ENCODE results near the gene PLD6.
A peak's percentile ranks its signal among the peaks of the same experiment; 100 is the strongest.
"Not testable (repeated sequence)": the region's sequence is repeated elsewhere in the genome, so short reads cannot be mapped to it uniquely, and the experiment has no call there.

Gene PLD6, protein sequence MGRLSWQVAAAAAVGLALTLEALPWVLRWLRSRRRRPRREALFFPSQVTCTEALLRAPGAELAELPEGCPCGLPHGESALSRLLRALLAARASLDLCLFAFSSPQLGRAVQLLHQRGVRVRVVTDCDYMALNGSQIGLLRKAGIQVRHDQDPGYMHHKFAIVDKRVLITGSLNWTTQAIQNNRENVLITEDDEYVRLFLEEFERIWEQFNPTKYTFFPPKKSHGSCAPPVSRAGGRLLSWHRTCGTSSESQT

DNA sequence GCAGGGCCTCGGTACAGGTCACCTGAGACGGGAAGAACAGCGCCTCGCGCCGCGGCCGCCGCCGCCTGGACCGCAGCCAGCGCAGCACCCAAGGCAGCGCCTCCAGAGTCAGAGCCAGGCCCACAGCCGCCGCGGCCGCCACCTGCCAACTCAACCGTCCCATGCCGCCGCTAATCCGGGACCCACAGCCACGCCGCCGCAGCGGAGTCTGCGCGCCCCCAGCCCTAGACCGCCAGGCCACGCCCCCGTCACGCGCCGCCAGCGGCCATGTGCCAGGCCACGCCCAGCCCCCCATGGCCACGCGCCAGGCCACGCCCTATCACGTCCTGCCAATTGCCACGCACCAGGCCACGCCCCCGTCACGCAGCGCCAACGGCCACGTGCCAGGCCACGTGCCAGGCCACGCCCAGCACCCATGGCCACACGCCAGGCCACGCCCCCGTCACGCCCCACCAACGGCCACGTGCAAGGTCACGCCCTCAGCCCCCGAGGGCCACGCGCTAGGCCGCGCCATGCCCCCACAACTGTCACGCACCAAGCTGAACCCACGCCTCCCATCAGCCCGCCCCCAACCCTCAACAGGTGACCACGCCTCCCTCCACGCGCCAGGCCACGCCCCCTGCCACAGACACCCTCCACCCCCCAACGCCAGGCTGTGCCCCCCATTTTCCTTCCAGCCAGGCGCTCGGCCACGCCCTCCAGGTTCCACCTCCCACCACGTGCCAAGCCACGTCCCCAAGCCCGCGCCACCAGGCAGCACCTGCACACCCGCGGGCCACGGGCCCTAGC lies at the start of gene PLD6:
PLD6 (minus strand) TSS at position 210 of the 789 bp plus-strand sequence; CDS start at position 163, 47 bp downstream.
- peak; percentile 62 for DNase-seq (ENCODE audit: low read depth)

DNA sequence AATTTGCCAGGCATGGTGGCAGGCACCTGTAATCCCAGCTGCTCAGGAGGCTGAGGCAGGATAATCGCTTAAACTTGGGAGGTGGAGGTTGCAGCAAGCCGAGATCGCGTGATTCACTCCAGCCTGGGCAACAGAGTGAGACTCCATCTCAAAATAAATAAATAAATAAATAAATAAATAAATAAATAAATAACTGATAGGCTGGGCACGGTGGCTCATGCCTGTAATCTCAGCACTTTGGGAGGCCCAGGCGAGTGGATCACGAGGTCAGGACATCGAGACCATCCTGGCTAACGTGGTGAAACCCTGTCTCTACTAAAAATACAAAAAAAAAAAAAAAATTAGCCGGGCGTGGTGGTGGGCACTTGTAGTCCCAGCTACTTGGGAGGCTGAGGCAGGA lies 49.6 kb upstream of the PLD6 start:
- DNase-seq (ENCODE audit: low read depth) = not testable (repeated sequence)

DNA sequence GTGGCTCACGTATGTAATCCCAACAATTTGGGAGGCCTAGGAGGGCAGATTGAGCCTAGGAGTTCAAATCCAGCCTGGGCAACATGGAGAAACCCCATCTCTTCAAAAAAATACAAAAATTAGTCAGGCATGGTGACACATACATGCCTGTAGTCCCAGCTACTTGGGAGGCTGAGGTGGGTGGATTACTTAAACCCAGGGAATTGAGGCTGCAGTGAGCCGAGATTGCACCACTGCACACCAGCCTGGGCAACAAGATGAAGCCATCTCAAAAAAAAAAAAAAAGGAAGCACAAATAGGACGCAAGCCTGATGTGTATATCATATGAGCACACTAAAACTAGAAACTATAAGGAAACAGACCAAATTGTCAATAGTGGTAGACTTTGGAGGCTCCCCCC lies 47.9 kb upstream of the PLD6 start:
- DNase-seq (ENCODE audit: low read depth) = no peak

- DNase-seq (ENCODE audit: low read depth) = no peak
Observed at GRCh38 chr17:17253406-17253805, 47.3 kb upstream of the PLD6 start.

DNA sequence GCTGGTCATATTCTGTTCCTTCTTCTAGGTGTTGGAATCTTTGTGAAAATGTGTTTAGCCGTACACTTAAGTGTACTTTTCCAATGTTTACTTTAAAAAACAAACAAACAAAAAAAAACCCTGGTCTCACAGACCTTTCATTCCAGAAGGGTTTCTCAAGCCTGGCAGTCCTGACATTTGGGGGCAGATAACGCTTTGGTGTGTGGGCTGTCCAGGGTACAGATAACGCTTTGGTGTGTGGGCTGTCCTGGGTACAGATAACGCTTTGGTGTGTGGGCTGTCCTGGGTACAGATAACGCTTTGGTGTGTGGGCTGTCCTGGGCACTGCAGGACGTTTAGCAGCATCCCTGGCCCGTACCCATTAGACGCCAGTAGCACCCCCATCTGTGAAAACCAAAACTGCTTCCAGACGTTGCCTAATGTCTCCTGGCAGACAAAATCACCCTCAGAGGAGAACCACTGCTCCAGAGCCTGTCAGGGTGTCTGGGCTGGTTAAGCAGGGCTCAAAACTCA lies 46.1 kb upstream of the PLD6 start:
- DNase-seq (ENCODE audit: low read depth) = no peak

- DNase-seq (ENCODE audit: low read depth) = no peak
Observed at GRCh38 chr17:17246879-17247278, 40.7 kb upstream of the PLD6 start.

DNA sequence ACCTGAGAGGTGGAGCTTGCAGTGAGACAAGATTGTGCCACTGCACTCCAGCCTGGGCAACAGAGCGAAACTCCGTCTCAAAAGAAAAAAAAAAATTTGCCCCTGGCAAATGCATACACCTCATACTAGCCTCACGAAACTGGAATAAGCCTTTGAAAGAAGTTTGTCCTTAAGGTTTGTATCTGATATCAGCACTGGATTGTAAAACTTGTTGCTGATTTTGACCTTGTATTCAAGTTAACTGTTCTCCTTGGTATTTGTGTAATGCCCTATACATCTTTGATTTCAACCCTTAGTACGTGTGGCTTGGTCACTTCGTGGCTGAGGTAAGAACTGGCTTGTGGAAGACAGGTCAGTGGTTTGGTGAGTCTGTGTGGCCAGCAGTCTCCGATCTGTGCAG lies 37.0 kb upstream of the PLD6 start:
- no peak for DNase-seq (ENCODE audit: low read depth)

- no peak for DNase-seq (ENCODE audit: low read depth)
Observed at GRCh38 chr17:17242246-17242645, 36.1 kb upstream of the PLD6 start.

- DNase-seq (ENCODE audit: low read depth) = no peak
Observed at GRCh38 chr17:17241656-17242055, 35.5 kb upstream of the PLD6 start.

DNA sequence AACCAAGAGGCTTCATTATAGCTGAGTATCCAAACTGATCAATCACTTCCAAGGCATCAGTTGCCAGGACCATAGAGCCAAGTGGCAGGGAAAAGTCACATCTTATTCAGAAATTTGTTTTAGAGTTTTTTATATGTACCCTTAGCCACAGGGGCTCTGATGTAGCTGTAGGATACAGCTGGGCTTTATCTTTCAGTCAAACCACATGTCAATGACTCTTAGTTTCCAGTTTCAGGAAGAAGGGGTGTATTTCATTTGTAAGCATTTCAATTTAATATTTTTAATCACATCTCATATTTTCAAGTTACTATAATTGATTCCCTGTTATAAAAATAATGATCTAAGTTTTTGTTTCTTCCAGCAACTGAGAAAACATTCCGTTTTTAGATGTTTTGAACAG lies 33.7 kb upstream of the PLD6 start:
- DNase-seq (ENCODE audit: low read depth) = no peak

- peak; percentile 87 for DNase-seq (ENCODE audit: low read depth)
Observed at GRCh38 chr17:17237026-17237799, 31.1 kb upstream of the PLD6 start, which contains the start of gene FLCN. TSS of gene FLCN (minus strand) at chr17:17237168. CDS start at chr17:17228137, 9,031 bp downstream.

GRCh38 chr17:17236295-17237025 lies 30.3 kb upstream of the PLD6 start:
- peak; percentile 49 for DNase-seq (ENCODE audit: low read depth)

- DNase-seq (ENCODE audit: low read depth) = peak; percentile 58
Observed at GRCh38 chr17:17235212-17236174, 29.4 kb upstream of the PLD6 start.

DNA sequence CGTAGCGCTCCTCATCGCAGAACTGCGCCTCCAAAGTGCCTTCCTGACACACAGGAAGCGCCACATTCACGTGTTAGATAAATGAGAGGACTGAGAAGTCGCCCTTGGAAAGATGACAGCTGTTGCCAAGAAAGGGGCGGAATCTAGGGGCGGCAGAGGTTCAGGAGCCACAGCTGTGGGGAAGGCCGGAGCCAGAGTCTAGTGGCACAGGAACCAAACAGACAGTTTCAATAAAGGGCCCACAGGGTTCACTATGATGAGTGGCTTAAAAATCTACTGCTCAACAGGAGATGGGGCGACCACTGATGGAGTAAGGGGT lies 26.1 kb upstream of the PLD6 start:
- DNase-seq (ENCODE audit: low read depth) = no peak

DNA sequence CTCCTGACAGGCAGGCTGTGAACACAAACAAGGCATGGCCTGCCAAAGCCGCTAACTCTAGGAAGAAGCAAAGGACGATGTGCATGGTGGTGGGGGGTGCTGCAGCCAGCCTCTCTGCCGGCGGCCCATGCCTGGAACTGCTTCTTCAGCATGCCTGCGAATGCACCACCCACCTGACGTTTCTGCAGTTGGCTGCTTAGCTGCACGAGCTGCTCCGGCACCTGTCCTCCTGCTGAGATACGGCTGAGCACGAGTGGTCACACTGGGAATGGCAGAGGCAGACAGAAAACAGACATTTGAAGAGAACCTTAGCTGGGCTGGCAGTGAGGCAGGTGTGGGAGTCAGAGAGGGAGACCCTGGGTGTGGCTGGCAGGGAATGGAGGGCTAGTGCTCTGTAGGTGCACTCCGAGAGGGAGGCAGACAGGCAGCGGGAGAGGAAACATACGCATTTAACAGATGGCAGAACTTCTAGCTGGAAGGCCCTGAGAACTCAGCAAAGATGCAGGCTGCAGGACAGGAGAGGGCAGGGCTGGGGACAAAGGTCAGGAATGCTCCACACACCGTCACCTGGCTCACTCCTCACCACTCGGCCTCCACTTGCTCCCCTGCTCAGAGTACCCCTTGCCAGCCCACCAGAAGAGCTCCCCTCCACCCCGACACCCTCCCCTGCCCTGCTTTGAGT lies 25.6 kb upstream of the PLD6 start:
- DNase-seq (ENCODE audit: low read depth) = no peak

DNA sequence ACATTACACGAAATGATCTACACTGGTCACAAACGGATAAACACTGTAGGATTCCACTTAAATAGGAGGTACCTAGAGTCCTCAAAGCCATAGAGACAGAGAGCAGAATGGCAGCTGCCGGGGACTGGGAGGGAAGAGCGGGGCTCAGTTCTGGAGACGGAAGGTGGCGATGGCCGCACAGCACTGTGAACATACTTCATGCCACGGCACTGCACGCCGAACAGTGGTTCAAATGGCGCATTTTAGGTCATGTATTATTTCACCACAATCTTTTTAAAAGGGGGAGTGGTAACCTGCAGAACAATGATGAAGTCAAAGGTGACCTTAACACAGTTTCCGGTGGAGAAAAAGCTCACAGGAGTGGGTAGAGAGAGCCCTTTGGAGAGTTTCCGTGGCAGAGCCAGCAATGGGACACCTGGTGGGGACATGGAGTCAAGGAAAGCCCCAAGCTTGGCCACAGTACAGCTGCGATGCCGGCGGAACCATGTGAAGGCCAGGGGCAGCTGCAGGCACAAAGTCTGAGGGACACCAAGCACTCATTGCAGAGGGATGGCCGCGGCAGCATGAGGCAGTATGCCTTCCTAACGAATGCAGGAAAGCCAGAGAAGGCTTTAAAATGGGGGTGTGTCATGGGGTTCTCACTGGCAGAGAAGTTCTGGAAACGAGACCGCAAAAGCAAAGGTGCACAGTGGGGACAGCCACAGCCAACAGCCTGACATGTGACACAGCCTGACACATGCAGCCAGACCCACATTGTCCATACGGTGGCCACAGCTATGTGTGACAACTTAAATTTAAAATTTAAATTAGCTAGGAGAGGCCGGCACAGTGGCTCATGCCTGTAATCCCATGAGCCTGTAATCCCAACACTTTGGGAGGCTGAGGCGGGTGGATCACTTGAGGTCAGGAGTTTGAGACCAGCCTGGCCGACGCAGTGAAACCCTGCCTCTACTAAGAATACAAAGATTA lies 23.6 kb upstream of the PLD6 start:
- no peak for DNase-seq (ENCODE audit: low read depth)

GRCh38 chr17:17228521-17229279 lies 22.6 kb upstream of the PLD6 start:
- no peak for DNase-seq (ENCODE audit: low read depth)
